ENCODE data around the gene GPR68. TPM values are rescaled to one million over a fixed set of nuclear protein-coding genes. Genes with fewer than 3 reads are reported as not detected.
"Not testable (repeated sequence)": the region's sequence is repeated elsewhere in the genome, so short reads cannot be mapped to it uniquely, and the experiment has no call there.

GPR68 gene
- total and polyA plus RNA-seq, 3 experiments from 2014 or later: 14.2 to 22.7 (median 15.4) TPM

DNA sequence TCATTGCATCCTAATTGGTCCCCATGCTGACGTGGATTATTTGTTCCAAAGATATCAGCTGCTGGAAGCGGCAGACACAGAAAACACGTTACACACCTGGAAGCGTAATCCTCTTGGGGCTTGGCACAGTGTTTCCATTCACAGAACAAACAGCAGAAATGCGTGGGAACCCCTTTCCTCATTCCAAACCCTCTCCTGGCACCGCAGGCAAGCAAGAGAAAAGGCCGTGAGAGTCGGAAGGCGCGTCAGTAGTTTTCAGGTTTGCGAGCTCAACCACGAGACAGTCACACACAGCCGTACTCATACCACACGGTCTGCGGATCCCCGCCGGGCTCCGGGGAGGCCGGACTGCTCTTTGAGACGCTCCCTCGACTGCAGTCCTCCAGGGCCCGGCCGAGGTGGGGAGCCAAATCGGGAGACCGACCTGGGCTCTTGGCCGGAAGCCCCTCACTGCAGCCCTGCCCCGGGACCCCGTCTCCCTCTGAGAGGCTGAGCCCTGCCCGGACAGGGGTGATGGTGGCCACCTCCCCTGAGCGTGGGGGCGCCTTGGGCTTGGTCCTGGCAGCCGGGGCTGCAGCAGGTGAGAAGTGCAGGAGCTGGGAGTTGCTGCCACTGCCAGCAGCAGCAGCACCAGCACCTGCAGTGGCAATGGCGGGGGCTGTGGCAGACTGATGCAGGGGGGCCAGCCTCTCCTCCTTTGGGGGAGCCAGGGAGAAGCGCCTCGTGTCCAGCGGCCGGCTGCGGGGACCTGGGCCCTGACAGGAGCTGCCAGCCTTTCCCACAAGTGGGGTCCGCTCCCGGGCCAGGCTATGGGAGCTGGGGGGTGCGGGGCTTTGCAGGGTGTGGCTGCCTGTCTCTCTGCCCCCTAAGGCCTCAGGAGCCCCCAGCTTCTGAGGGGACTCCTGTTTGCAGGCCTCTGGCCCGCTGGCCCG, 28.1 kb upstream of the GPR68 start:
- H3K9me3 Mint-ChIP-seq: no peaks in the 10 kb centered on the region
- H3K27me3 Mint-ChIP-seq: peaks cover 0 to 7% of the 10 kb centered on the region in 2 donors
- H3K4me1 Mint-ChIP-seq: peaks cover 11 to 17% (median 15%) of the 10 kb centered on the region in 3 donors
- H3K27ac ChIP-seq (ENCODE audit: low read depth, low read length): no peak overlapping the region
- peaks cover 51% of the 10 kb centered on the region for H3K36me3 ChIP-seq (ENCODE audit: insufficient read depth, low read length)
- H3K27ac Mint-ChIP-seq: peak overlapping the region in 4 of 8 donors; percentile 56 to 86 (median 74)
- H3K4me3 Mint-ChIP-seq: peak overlapping the region in 1 of 7 donors; percentile 56
- ChIA-PET POLR2A (no interaction called here), CTCF (interaction anchor here (0.6 to 2.7 kb wide), 5 partner anchors 8 to 95 kb away, joined by 3 to 10 read pairs (median 3); partner anchors contain the start of gene GPR68)
- no peaks in the 10 kb centered on the region for H3K27me3 ChIP-seq (ENCODE audit: insufficient read depth, low read length, poor library complexity, severe bottlenecking)
- H3K36me3 Mint-ChIP-seq: peaks cover 0 to 86% (median 20%) of the 10 kb centered on the region in 3 donors
- DNase-seq: no peak
- H3K4me3 ChIP-seq (ENCODE audit: low read length): no peak overlapping the region
- H3K4me1 ChIP-seq (ENCODE audit: insufficient read depth, low read length): no peaks in the 10 kb centered on the region
- H3K9me3 ChIP-seq (ENCODE audit: low read length): no peaks in the 10 kb centered on the region

- no peak for DNase-seq
- H3K27ac ChIP-seq (ENCODE audit: low read depth, low read length): no peak overlapping the region
- no peak overlapping the region for H3K4me3 ChIP-seq (ENCODE audit: low read length)
- CTCF ChIA-PET: interaction anchor here (1.1 to 2.7 kb wide), 4 partner anchors 9 to 94 kb away, joined by 3 to 10 read pairs (median 3); partner anchors contain the start of gene GPR68
- peak overlapping the region in 4 of 8 donors; percentile 12 to 86 (median 25) for H3K27ac Mint-ChIP-seq
- peaks cover 0 to 7% of the 10 kb centered on the region in 2 donors for H3K27me3 Mint-ChIP-seq
- H3K27me3 ChIP-seq (ENCODE audit: insufficient read depth, low read length, poor library complexity, severe bottlenecking): no peaks in the 10 kb centered on the region
- POLR2A ChIA-PET: no interaction called here
- peaks cover 0 to 79% (median 19%) of the 10 kb centered on the region in 3 donors for H3K36me3 Mint-ChIP-seq
- H3K4me1 ChIP-seq (ENCODE audit: insufficient read depth, low read length): no peaks in the 10 kb centered on the region
- peak overlapping the region in 1 of 7 donors; percentile 16 for H3K4me3 Mint-ChIP-seq
- H3K9me3 Mint-ChIP-seq: no peaks in the 10 kb centered on the region
- no peaks in the 10 kb centered on the region for H3K9me3 ChIP-seq (ENCODE audit: low read length)
- H3K4me1 Mint-ChIP-seq: peaks cover 15 to 24% (median 19%) of the 10 kb centered on the region in 3 donors
- H3K36me3 ChIP-seq (ENCODE audit: insufficient read depth, low read length): peaks cover 41% of the 10 kb centered on the region
These were observed 27.1 kb upstream of the GPR68 start for GRCh38 chr14:91271639-91272038.

DNA sequence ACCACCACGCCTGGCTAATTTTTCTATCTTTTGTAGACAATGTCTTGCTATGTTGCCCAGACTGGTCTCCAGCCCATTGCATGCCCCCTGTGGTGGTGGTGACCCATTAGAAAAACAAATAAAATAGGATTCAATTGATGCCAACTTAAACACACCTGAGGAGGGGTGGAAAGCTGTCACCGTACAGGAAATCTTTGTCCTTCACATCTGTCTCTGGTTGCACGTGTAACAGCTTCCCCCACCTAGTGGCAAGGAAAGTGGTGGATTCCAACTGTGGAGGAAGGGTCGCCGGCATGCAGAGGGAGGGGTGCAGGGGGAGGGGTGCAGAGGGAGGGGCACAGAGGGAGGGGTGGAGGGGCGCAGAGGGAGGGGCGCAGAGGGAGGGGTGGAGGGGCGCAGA, 26.1 kb upstream of the GPR68 start:
- Mint-ChIP-seq H3K27me3 (peaks cover 0 to 7% of the 10 kb centered on the region in 2 donors), H3K36me3 (peaks cover 0 to 71% (median 17%) of the 10 kb centered on the region in 3 donors), H3K27ac (peak overlapping the region in 3 of 8 donors; percentile 37 to 60 (median 55)), H3K4me3 (peak overlapping the region in 1 of 7 donors; percentile 46), H3K4me1 (peaks cover 19 to 31% (median 25%) of the 10 kb centered on the region in 3 donors), H3K9me3 (no peaks in the 10 kb centered on the region)
- Histone ChIP-seq H3K4me3 (ENCODE audit: low read length) (no peak overlapping the region), H3K9me3 (ENCODE audit: low read length) (no peaks in the 10 kb centered on the region), H3K27ac (ENCODE audit: low read depth, low read length) (no peak overlapping the region), H3K4me1 (ENCODE audit: insufficient read depth, low read length) (peaks cover 1% of the 10 kb centered on the region), H3K36me3 (ENCODE audit: insufficient read depth, low read length) (peaks cover 34% of the 10 kb centered on the region), H3K27me3 (ENCODE audit: insufficient read depth, low read length, poor library complexity, severe bottlenecking) (no peaks in the 10 kb centered on the region)
- POLR2A ChIA-PET: interaction anchor here (0.8 kb wide), 1 partner anchor 18 kb away, joined by 5 read pairs; no protein-coding TSS in a partner anchor
- CTCF ChIA-PET: interaction anchor here (0.7 to 1.5 kb wide), 2 partner anchors 16 to 63 kb away, joined by 3 read pairs; no protein-coding TSS in a partner anchor
- DNase-seq: no peak

GRCh38 chr14:91270188-91270587, 25.7 kb upstream of the GPR68 start:
- no peaks in the 10 kb centered on the region for H3K9me3 ChIP-seq (ENCODE audit: low read length)
- Mint-ChIP-seq H3K27ac (peak overlapping the region in 4 of 8 donors; percentile 5 to 63 (median 58)), H3K36me3 (peaks cover 0 to 67% (median 16%) of the 10 kb centered on the region in 3 donors), H3K9me3 (no peaks in the 10 kb centered on the region), H3K27me3 (peaks cover 0 to 7% of the 10 kb centered on the region in 2 donors), H3K4me3 (peak overlapping the region in 1 of 7 donors; percentile 46), H3K4me1 (peaks cover 22 to 35% (median 28%) of the 10 kb centered on the region in 3 donors)
- H3K4me1 ChIP-seq (ENCODE audit: insufficient read depth, low read length): peaks cover 6% of the 10 kb centered on the region
- no peak for DNase-seq
- H3K27ac ChIP-seq (ENCODE audit: low read depth, low read length): no peak overlapping the region
- POLR2A ChIA-PET: interaction anchor here (0.8 kb wide), 2 partner anchors 18 to 27 kb away, joined by 5 to 6 read pairs; no protein-coding TSS in a partner anchor
- CTCF ChIA-PET: interaction anchor here (0.7 to 1.5 kb wide), 2 partner anchors 16 to 63 kb away, joined by 3 read pairs; no protein-coding TSS in a partner anchor
- no peaks in the 10 kb centered on the region for H3K27me3 ChIP-seq (ENCODE audit: insufficient read depth, low read length, poor library complexity, severe bottlenecking)
- peaks cover 34% of the 10 kb centered on the region for H3K36me3 ChIP-seq (ENCODE audit: insufficient read depth, low read length)
- no peak overlapping the region for H3K4me3 ChIP-seq (ENCODE audit: low read length)

DNA sequence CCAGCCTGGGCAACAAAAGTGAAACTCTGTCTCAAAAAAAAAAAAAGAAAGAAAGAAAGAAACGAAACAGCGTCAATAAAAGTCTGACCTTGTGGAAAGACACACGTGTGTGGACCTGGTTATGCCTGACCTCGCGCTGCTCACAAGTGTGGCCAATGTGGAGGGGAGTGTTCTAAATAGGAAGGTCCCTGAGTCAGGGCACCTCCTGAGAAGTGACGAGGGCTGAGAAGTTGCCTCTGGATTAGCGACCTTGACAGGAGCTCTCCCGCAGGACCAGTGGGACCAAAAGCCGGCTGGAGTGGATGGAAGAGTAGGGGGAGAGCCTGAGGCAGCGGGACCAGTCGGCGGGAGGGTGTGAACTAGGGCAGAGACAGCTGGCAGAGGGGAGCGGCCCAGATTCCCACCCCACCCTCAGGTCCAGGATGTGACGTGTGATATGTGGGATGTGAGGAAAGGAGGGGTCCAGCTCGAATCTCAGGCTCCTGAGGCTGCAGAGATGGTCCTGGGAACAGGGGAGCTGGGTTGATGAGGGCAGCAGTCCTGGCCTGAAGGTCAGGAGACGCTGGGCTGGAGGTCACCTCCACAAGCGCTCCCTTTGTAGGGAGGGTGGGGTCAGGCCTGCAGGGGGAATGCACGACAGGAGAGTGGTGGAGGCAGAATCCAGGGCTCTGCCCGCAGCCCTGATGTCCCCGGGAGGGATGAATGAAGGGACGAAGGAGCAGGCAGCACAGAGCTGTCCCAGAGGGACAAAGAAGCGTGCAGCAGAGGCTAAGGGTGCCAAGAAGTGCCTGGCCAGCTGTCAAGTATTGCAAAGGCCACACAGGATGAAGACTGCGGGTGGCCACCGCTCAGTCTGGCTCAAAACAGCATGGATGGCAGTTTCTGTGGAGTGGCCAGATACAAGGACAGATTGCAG, 24.8 kb upstream of the GPR68 start:
- H3K9me3 ChIP-seq (ENCODE audit: low read length): no peaks in the 10 kb centered on the region
- Mint-ChIP-seq H3K9me3 (no peaks in the 10 kb centered on the region), H3K36me3 (peaks cover 0 to 59% (median 15%) of the 10 kb centered on the region in 3 donors), H3K4me3 (peak overlapping the region in 1 of 7 donors; percentile 80), H3K27me3 (peaks cover 0 to 7% of the 10 kb centered on the region in 2 donors), H3K4me1 (peaks cover 25 to 41% (median 31%) of the 10 kb centered on the region in 3 donors), H3K27ac (peak overlapping the region; percentile 17 to 91 (median 76))
- no peak overlapping the region for H3K4me3 ChIP-seq (ENCODE audit: low read length)
- peaks cover 26% of the 10 kb centered on the region for H3K36me3 ChIP-seq (ENCODE audit: insufficient read depth, low read length)
- CTCF ChIA-PET: interaction anchor here (0.7 to 1.5 kb wide), 2 partner anchors 17 to 96 kb away, joined by 3 read pairs; no protein-coding TSS in a partner anchor
- H3K27me3 ChIP-seq (ENCODE audit: insufficient read depth, low read length, poor library complexity, severe bottlenecking): no peaks in the 10 kb centered on the region
- POLR2A ChIA-PET: interaction anchor here (0.7 to 0.8 kb wide), 2 partner anchors 26 to 41 kb away, joined by 3 to 6 read pairs; no protein-coding TSS in a partner anchor
- no peak for DNase-seq
- H3K27ac ChIP-seq (ENCODE audit: low read depth, low read length): no peak overlapping the region
- peaks cover 13% of the 10 kb centered on the region for H3K4me1 ChIP-seq (ENCODE audit: insufficient read depth, low read length)

GRCh38 chr14:91267965-91268437, 23.5 kb upstream of the GPR68 start:
- Mint-ChIP-seq H3K9me3 (no peaks in the 10 kb centered on the region), H3K27ac (peak overlapping the region in 7 of 8 donors; percentile 0 to 64 (median 23)), H3K4me1 (peaks cover 35 to 55% (median 43%) of the 10 kb centered on the region in 3 donors), H3K36me3 (peaks cover 0 to 46% (median 15%) of the 10 kb centered on the region in 3 donors), H3K27me3 (peaks cover 0 to 7% of the 10 kb centered on the region in 2 donors), H3K4me3 (peak overlapping the region in 2 of 7 donors; percentile 1 to 11)
- peaks cover 14% of the 10 kb centered on the region for H3K36me3 ChIP-seq (ENCODE audit: insufficient read depth, low read length)
- POLR2A ChIA-PET: no interaction called here
- peaks cover 20% of the 10 kb centered on the region for H3K4me1 ChIP-seq (ENCODE audit: insufficient read depth, low read length)
- H3K27ac ChIP-seq (ENCODE audit: low read depth, low read length): peak overlapping the region; percentile 20
- H3K9me3 ChIP-seq (ENCODE audit: low read length): no peaks in the 10 kb centered on the region
- CTCF ChIA-PET: interaction anchor here (1.4 kb wide), 1 partner anchor 91 kb away, joined by 4 read pairs; no protein-coding TSS in a partner anchor
- no peaks in the 10 kb centered on the region for H3K27me3 ChIP-seq (ENCODE audit: insufficient read depth, low read length, poor library complexity, severe bottlenecking)
- DNase-seq: no peak
- H3K4me3 ChIP-seq (ENCODE audit: low read length): no peak overlapping the region

GRCh38 chr14:91266276-91266675, 21.8 kb upstream of the GPR68 start:
- peaks cover 38 to 65% (median 56%) of the 10 kb centered on the region in 3 donors for H3K4me1 Mint-ChIP-seq
- H3K27me3 ChIP-seq (ENCODE audit: insufficient read depth, low read length, poor library complexity, severe bottlenecking); H3K36me3 ChIP-seq (ENCODE audit: insufficient read depth, low read length); H3K9me3 Mint-ChIP-seq; DNase-seq; H3K27me3 Mint-ChIP-seq; CTCF ChIA-PET; H3K4me3 ChIP-seq (ENCODE audit: low read length); H3K27ac ChIP-seq (ENCODE audit: low read depth, low read length); H3K9me3 ChIP-seq (ENCODE audit: low read length): not testable (repeated sequence)
- peak overlapping the region in 2 of 7 donors; percentile 69 to 86 for H3K4me3 Mint-ChIP-seq
- H3K27ac Mint-ChIP-seq: peak overlapping the region in 1 of 8 donors; percentile 87
- POLR2A ChIA-PET: interaction anchor here (1.2 kb wide), 1 partner anchor 23 kb away, joined by 3 read pairs; no protein-coding TSS in a partner anchor
- peaks cover 0 to 33% (median 11%) of the 10 kb centered on the region in 3 donors for H3K36me3 Mint-ChIP-seq
- H3K4me1 ChIP-seq (ENCODE audit: insufficient read depth, low read length): peaks cover 22% of the 10 kb centered on the region

Measured in CD8-positive, alpha-beta memory T cell (primary cell).